GM12873 (cell line): ENCODE data around the gene RUNX1.

Experiments used
- TF ChIP-seq, protein P1 (sequence below): IDR thresholded peaks from 2 replicates; pipeline ENCODE4 v1.5.1; 2012; ENCODE audit warnings: low read depth, mild to moderate bottlenecking, moderate library complexity, low read length, control low read depth; ENCODE audit not compliant: insufficient read depth; ENCODE audit errors: missing control alignments

The RUNX1 gene

DNA sequence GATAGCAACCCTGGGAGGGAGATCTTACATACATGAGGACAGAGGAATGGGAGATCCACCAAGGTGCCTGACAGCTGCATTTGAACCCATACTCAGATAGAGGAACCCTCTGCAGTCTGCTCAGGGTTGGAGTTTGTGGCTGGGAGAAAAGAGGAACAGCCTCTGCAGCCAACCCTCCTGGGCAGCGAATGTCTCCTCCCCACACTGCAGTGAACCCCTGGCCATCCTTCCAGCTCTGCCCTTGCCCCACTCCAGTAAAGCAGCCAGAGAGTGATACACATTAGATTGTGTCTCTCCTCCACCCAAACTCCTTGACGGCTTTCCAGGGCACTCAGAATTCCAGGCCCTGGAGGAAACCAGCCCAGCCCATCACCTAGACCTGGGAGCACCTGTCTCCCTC is 137.7 kb downstream of the RUNX1 start:
- TF ChIP-seq, protein P1, sequence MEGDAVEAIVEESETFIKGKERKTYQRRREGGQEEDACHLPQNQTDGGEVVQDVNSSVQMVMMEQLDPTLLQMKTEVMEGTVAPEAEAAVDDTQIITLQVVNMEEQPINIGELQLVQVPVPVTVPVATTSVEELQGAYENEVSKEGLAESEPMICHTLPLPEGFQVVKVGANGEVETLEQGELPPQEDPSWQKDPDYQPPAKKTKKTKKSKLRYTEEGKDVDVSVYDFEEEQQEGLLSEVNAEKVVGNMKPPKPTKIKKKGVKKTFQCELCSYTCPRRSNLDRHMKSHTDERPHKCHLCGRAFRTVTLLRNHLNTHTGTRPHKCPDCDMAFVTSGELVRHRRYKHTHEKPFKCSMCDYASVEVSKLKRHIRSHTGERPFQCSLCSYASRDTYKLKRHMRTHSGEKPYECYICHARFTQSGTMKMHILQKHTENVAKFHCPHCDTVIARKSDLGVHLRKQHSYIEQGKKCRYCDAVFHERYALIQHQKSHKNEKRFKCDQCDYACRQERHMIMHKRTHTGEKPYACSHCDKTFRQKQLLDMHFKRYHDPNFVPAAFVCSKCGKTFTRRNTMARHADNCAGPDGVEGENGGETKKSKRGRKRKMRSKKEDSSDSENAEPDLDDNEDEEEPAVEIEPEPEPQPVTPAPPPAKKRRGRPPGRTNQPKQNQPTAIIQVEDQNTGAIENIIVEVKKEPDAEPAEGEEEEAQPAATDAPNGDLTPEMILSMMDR = no peak

DNA sequence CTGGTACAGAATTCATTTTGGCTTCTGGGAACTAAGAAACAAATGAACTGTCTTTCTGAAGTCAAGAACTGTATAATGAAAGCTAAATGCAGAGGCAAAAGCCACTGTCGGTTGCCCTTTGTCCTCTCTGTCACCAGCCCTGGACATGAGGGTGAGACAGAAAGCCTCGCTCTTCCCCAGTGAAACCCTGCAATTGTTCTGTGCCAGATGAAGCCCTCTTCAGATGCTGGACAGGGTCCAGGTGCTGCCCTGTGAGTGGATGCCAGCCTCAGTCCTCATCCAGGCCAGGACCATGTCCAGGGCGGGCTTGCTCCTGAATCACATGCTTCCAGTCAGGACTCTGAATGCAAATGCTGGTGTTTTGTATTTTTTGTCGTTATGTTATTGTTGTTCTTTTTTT is 138.7 kb downstream of the RUNX1 start:
- TF ChIP-seq, protein P1 = no peak

DNA sequence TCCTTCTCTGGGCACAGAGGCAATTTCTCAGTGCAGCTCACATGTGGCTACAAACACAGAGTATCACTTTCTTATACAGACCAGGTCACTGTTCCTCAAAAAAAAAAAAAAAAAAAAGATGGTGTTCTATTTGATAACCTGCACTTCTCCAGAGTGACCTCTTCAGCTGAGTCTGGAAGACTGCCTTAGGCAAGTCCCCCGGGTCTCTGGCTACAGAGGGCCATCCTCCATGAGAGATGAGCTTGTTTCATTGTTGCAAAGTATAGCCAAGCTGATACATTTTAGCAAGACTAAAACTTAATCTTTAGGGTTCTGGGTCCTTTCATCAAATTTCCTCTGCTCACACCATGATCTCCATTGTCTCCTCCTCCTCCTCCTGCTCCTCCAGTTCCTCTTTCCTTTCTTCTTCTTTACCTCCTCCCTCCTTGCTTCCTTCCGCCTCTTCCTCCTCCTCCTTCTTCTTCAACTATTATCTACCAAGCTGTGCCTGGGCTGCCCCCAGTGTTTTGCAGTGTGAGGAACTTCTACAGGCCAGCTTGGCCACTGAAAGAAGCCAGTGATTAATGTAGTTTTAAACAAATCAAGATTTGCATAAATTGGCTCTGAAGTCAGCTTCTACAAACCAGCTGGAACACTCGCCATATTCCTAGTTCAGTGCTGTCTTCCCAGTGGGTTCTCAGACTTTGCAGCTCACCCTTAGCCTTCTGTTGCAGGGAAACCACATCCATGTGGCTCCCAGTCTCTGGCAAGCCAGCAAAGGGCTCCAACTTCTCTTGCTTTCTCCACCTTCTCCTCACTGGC is 139.4 kb downstream of the RUNX1 start:
- TF ChIP-seq, protein P1 = no peak

DNA sequence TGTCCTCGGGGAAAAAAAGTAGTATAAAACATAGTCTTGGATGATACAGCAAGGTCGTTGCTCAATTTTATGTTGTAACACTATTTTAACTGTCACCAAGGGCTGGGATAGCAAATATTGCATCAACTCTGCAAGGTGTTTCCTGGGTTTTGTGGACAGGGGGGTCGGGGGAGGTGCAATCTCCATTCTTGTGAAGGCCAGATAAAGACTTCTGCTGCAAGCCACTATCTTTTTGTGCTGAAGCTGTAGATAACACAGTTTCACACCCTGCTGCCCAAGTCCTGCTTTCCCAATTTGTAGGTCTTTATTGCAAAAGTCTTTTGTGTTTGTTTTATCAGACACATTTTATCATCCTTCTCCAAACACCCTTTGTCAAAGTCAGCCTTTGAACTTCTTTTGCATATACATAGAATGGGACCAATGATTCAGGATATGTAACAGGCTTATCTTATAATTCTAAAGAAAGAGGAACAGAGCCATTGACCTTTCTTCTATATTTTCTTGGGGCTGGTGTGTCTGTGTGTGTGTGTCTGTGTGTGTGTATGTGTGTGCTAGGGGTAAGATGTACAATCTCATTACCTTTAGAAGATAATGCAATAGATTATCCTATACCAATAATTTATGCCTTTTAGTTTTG is 140.6 kb downstream of the RUNX1 start:
- TF ChIP-seq, protein P1 = no peak

GRCh38 chr21:34907461-34908418 is 141.4 kb downstream of the RUNX1 start:
- TF ChIP-seq, protein P1 = no peak

- TF ChIP-seq, protein P1 = no peak
Observed at GRCh38 chr21:34906401-34906800, 142.7 kb downstream of the RUNX1 start.

DNA sequence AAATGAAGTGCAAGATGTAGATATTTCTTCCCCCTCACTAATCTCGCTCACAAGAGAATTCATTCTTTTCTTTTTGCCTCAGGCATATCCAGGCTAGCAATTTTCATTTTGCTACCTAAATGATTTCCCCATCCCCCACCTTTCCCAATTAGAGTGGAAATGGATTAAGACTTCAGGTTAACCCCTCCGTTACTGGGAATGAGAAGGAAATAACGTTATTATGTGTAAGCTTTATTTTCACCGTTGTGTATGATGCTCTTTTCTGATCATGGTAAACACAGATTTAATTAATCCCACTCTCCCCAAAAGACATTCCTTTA is 143.9 kb downstream of the RUNX1 start:
- TF ChIP-seq, protein P1 = no peak
